ENCODE data around the gene DHX9. TPM values are rescaled to one million over a fixed set of nuclear protein-coding genes. Genes with fewer than 3 reads are reported as not detected.

Gene DHX9
- total RNA-seq, 1 experiment from 2014 or later, result 336 TPM

DNA sequence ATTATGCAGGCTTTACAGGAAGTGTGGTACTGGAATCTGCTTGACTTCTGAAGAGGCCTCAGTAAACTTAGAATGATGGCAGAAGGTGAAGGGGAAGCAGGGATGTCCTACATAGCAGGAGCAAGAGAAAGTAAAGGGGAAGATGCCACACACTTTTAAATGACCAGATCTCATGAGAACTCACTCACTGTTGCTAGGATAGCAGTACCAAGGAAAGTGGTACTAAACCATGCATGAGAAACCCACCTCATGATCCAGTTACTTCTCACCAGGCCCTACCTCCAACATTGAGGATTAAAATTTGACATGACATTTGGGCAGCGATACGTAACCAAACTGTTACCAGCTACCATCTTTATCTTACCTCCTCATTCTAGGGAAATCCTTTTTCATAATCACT, 9.6 kb downstream of the DHX9 start:
- H3K14ac ChIP-seq (ENCODE audit: insufficient read depth, low read length), result no peak overlapping the region
- no peak overlapping the region for H2BK20ac ChIP-seq (ENCODE audit: low read depth, low read length, poor library complexity, severe bottlenecking)
- H3K9ac ChIP-seq (ENCODE audit: extremely low read depth, insufficient read length, low read length), result no peak overlapping the region
- no peaks in the 10 kb centered on the region for H3K27me3 ChIP-seq (ENCODE audit: insufficient read depth, low read length)
- H2BK120ac ChIP-seq (ENCODE audit: low read depth, low read length, poor library complexity, severe bottlenecking), result no peak overlapping the region
- DNase-seq, result no peak
- no peak overlapping the region for H4K5ac ChIP-seq (ENCODE audit: insufficient read length, low read depth, low read length)
- no peak overlapping the region for H3K56ac ChIP-seq (ENCODE audit: insufficient read length, low read depth, low read length)
- WGBS (ENCODE audit: extremely low coverage, insufficient read length, low lambda C conversion rate), result no CpG with 5 or more reads among the region's 2 CpGs
- Mint-ChIP-seq H3K36me3 (ENCODE audit: insufficient read depth in 1 of 3, low read depth in 3 of 3) (peaks cover 82 to 98% (median 97%) of the 10 kb centered on the region in 3 experiments; a peak in 6 of 7 replicates), H3K4me1 (peaks cover 17 to 31% of the 10 kb centered on the region in 2 experiments), H3K9me3 (no peaks in the 10 kb centered on the region), H3K27ac (0 out of 7 replicates have a peak overlapping the region, but pooled peaks of 1 of the 3 experiments have one; percentile 13), H3K4me3 (no peak overlapping the region), H3K27me3 (ENCODE audit: low read depth) (no peaks in the 10 kb centered on the region; the same call in 1 of the 2 replicates)
- no peak overlapping the region for H2BK15ac ChIP-seq (ENCODE audit: low read depth, low read length)
- H2AFZ ChIP-seq (ENCODE audit: low read length), result no peak overlapping the region
- peaks cover 42% of the 10 kb centered on the region for H3K79me2 ChIP-seq (ENCODE audit: insufficient read depth, low read length)
- H3K4me1 ChIP-seq (ENCODE audit: insufficient read depth, low read length), result no peaks in the 10 kb centered on the region; the same call in 1 of the 2 replicates
- no peaks in the 10 kb centered on the region for H3K23me2 ChIP-seq (ENCODE audit: insufficient read length, low read depth, low read length, poor library complexity, severe bottlenecking)
- no peak overlapping the region for H3K4me2 ChIP-seq (ENCODE audit: insufficient read depth, insufficient read length, low read length)
- no peak overlapping the region for H4K91ac ChIP-seq (ENCODE audit: insufficient read length, low read depth, low read length)
- no peak overlapping the region for H2BK5ac ChIP-seq (ENCODE audit: insufficient read length, low read length)
- H3K4ac ChIP-seq (ENCODE audit: low read depth, low read length), result no peak overlapping the region
- no peak overlapping the region for H2AK5ac ChIP-seq (ENCODE audit: insufficient read length, low read length)
- no peak overlapping the region for H4K8ac ChIP-seq (replicated peaks; ENCODE audit: insufficient read length, low read depth, low read length)
- TF ChIP-seq, protein P1, sequence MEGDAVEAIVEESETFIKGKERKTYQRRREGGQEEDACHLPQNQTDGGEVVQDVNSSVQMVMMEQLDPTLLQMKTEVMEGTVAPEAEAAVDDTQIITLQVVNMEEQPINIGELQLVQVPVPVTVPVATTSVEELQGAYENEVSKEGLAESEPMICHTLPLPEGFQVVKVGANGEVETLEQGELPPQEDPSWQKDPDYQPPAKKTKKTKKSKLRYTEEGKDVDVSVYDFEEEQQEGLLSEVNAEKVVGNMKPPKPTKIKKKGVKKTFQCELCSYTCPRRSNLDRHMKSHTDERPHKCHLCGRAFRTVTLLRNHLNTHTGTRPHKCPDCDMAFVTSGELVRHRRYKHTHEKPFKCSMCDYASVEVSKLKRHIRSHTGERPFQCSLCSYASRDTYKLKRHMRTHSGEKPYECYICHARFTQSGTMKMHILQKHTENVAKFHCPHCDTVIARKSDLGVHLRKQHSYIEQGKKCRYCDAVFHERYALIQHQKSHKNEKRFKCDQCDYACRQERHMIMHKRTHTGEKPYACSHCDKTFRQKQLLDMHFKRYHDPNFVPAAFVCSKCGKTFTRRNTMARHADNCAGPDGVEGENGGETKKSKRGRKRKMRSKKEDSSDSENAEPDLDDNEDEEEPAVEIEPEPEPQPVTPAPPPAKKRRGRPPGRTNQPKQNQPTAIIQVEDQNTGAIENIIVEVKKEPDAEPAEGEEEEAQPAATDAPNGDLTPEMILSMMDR (conservative IDR thresholded peaks at IDR 0.05), result no peak
- no peaks in the 10 kb centered on the region for H4K20me1 ChIP-seq (ENCODE audit: control insufficient read depth, insufficient read depth, insufficient read length)
- peaks cover 20% of the 10 kb centered on the region for H3K79me1 ChIP-seq (ENCODE audit: insufficient read depth, low read depth, low read length, poor library complexity, severe bottlenecking)
- H3T11ph ChIP-seq (ENCODE audit: low read length), result no peak overlapping the region
- no peaks in the 10 kb centered on the region for H3K9me3 ChIP-seq (ENCODE audit: control insufficient read depth, low read depth, low read length)
- no peak overlapping the region for H3K23ac ChIP-seq (ENCODE audit: insufficient read length, low read depth, low read length)
- no peak overlapping the region for H2BK12ac ChIP-seq (ENCODE audit: insufficient read length, low read depth, low read length)
- H3K27ac ChIP-seq (ENCODE audit: insufficient read length, low read depth, low read length), result no peak overlapping the region
- no peak overlapping the region for H3K18ac ChIP-seq (ENCODE audit: insufficient read length, low read depth, low read length)
